Bronchial epithelial cell (primary cell): ENCODE measurements around the gene RPRD2. TPM values are rescaled to one million over a fixed set of nuclear protein-coding genes. Genes with fewer than 3 reads are reported as not detected.

Experiments used
- DNase-seq: peaks from one replicate; pipeline ENCODE4 v3.0.0-alpha.2; 2010; ENCODE audit warnings: low read depth
- FAIRE-seq: peaks from 2 replicates; lab custom pipeline; 2011; peaks lifted over from hg19 to GRCh38; lab: Jason Lieb, UNC
- H3K27me3 ChIP-seq: 2 replicates; pipeline ENCODE4 v1.5.1; 2011; ENCODE audit warnings: low read length; ENCODE audit not compliant: control insufficient read depth, insufficient read depth
- H3K36me3 ChIP-seq: 2 replicates; pipeline ENCODE4 v1.5.1; 2011; ENCODE audit warnings: low read length; ENCODE audit not compliant: control insufficient read depth, insufficient read depth
- H3K4me3 ChIP-seq: 2 replicates; pipeline ENCODE4 v1.5.1; 2011; ENCODE audit warnings: mild to moderate bottlenecking, low read depth, low read length, control low read depth
- CTCF ChIP-seq: IDR thresholded peaks from 2 replicates; pipeline ENCODE4 v1.5.1; 2011; ENCODE audit warnings: mild to moderate bottlenecking, moderate library complexity, low read length, control low read depth, inconsistent platforms; ENCODE audit not compliant: insufficient read depth, severe bottlenecking
- total RNA-seq: library from RNA; depleted of rRNA; stranded (reverse); fragments of >200 nt; gene quantifications from 2 replicates; pipeline ENCODE4 v1.2.1, GENCODE V29; 2014

Gene RPRD2
- total RNA-seq, 1 donor from 2014 or later, result 4.5 TPM

- FAIRE-seq (no peak), DNase-seq (peak; percentile 60)
- peak overlapping the region; percentile 47 for H3K4me3 ChIP-seq
- no peak for TF ChIP-seq CTCF
- H3K36me3 ChIP-seq, result no peaks in the 10 kb centered on the region
- no peaks in the 10 kb centered on the region for H3K27me3 ChIP-seq
Measured at GRCh38 chr1:150366416-150367296, 2.7 kb downstream of the RPRD2 start.

GRCh38 chr1:150371110-150371509 lies 7.2 kb downstream of the RPRD2 start:
- Histone ChIP-seq H3K36me3 (no peaks in the 10 kb centered on the region), H3K4me3 (no peak overlapping the region), H3K27me3 (no peaks in the 10 kb centered on the region)
- no peak for FAIRE-seq
- TF ChIP-seq CTCF, result no peak
- no peak for DNase-seq

GRCh38 chr1:150372580-150372979 lies 8.6 kb downstream of the RPRD2 start:
- DNase-seq, result no peak
- FAIRE-seq, result no peak
- TF ChIP-seq CTCF, result no peak
- Histone ChIP-seq H3K27me3 (no peaks in the 10 kb centered on the region), H3K4me3 (no peak overlapping the region), H3K36me3 (no peaks in the 10 kb centered on the region)

- H3K27me3 ChIP-seq, result no peaks in the 10 kb centered on the region
- H3K36me3 ChIP-seq, result no peaks in the 10 kb centered on the region
- TF ChIP-seq CTCF, result no peak
- DNase-seq (no peak), FAIRE-seq (no peak)
- no peak overlapping the region for H3K4me3 ChIP-seq
Measured at GRCh38 chr1:150376110-150376509, 12.2 kb downstream of the RPRD2 start.

GRCh38 chr1:150383631-150384324 lies 19.8 kb downstream of the RPRD2 start:
- TF ChIP-seq CTCF, result no peak
- no peak for FAIRE-seq
- Histone ChIP-seq H3K4me3 (no peak overlapping the region), H3K36me3 (no peaks in the 10 kb centered on the region), H3K27me3 (no peaks in the 10 kb centered on the region)
- no peak for DNase-seq
